WTC11 (cell line): ENCODE measurements around the gene STK17B. TPM values are rescaled to one million over a fixed set of nuclear protein-coding genes. Genes with fewer than 3 reads are reported as not detected.

Experiments used
- ATAC-seq: fragments of 200-7000 bp; cut with Tn5 transposase; 2 replicates; pipeline ENCODE4 v1.10.0; 2021; ENCODE audit warnings: mild to moderate bottlenecking, moderate library complexity
- Bru-seq: library from RNA; stranded (reverse); fragments of 400-500 nt; gene quantifications from one replicate; lab custom pipeline; 2021; lab: Mats Ljungman, UMichigan
- CTCF ChIA-PET: fragments of 300-600 bp; sonication (Branson Sonifier 250); formaldehyde crosslinking; loops from one replicate; lab custom pipeline; 2021; ENCODE audit warnings: antibody characterized with exemption; lab: Charles Lee
- POLR2A ChIA-PET: fragments of 350-600 bp; sonication (Branson Sonifier 250); formaldehyde crosslinking; loops from one replicate; lab custom pipeline; 2021; ENCODE audit warnings: antibody characterized with exemption; lab: Charles Lee
- DNase-seq: peaks from one replicate; pipeline ENCODE4 v3.0.0; 2021; ENCODE audit warnings: low spot score
- H3K27ac Mint-ChIP-seq: 2 replicates; pipeline ENCODE4 v1.8.0; 2021; ENCODE audit warnings: mixed read lengths
- H3K27me3 Mint-ChIP-seq: 2 replicates; pipeline ENCODE4 v1.8.0; 2021; ENCODE audit warnings: low read depth, mild to moderate bottlenecking, moderate library complexity, mixed read lengths
- H3K36me3 Mint-ChIP-seq: 2 replicates; pipeline ENCODE4 v1.8.0; 2021; ENCODE audit warnings: mixed read lengths
- H3K4me1 Mint-ChIP-seq: 2 replicates; pipeline ENCODE4 v1.8.0; 2022; ENCODE audit warnings: mixed read lengths
- H3K4me3 Mint-ChIP-seq: 2 replicates; pipeline ENCODE4 v1.8.0; 2021; ENCODE audit warnings: mild to moderate bottlenecking, moderate library complexity, mixed read lengths
- H3K9me3 Mint-ChIP-seq: 2 replicates; pipeline ENCODE4 v1.8.0; 2021; ENCODE audit warnings: mixed read lengths
- ATF3 ChIP-seq: sonication (generic); formaldehyde crosslinking; conservative IDR thresholded peaks from 2 replicates; pipeline ENCODE4 v1.8.1; 2022; ENCODE audit warnings: mild to moderate bottlenecking, missing genetic modification reagents
- CREM ChIP-seq: sonication (generic); formaldehyde crosslinking; IDR thresholded peaks from 2 replicates; pipeline ENCODE4 v1.8.1; 2022; ENCODE audit warnings: mild to moderate bottlenecking, missing genetic modification reagents, moderate library complexity
- FOXJ3 ChIP-seq: sonication (generic); formaldehyde crosslinking; IDR thresholded peaks from 2 replicates; pipeline ENCODE4 v1.9.0; 2021; ENCODE audit warnings: missing genetic modification reagents, mild to moderate bottlenecking, borderline replicate concordance
- FOXK1 ChIP-seq: sonication (generic); formaldehyde crosslinking; IDR thresholded peaks from 2 replicates; pipeline ENCODE4 v1.8.0; 2022; ENCODE audit warnings: mild to moderate bottlenecking, moderate library complexity, missing genetic modification reagents
- GTF2I ChIP-seq: fragments of 250-450 bp; sonication (Bioruptor Pico); conservative IDR thresholded peaks from 2 replicates; pipeline ENCODE4 v1.4.0; 2021; ENCODE audit warnings: mild to moderate bottlenecking
- MAX ChIP-seq: sonication (generic); formaldehyde crosslinking; IDR thresholded peaks from 2 replicates; pipeline ENCODE4 v1.8.0; 2022; ENCODE audit warnings: mild to moderate bottlenecking, missing genetic modification reagents
- MXD4 ChIP-seq: fragments of 250-450 bp; sonication (Bioruptor Pico); IDR thresholded peaks from 2 replicates; pipeline ENCODE4 v1.8.0; 2021; ENCODE audit warnings: mild to moderate bottlenecking, moderate library complexity, borderline replicate concordance
- MYBL2 ChIP-seq: sonication (generic); formaldehyde crosslinking; IDR thresholded peaks from 2 replicates; pipeline ENCODE4 v1.8.1; 2023; ENCODE audit warnings: mild to moderate bottlenecking, moderate library complexity, missing genetic modification reagents
- NFYB ChIP-seq: sonication (generic); formaldehyde crosslinking; conservative IDR thresholded peaks from 2 replicates; pipeline ENCODE4 v1.8.0; 2022; ENCODE audit warnings: low read depth, missing genetic modification reagents
- RELA ChIP-seq: sonication (generic); formaldehyde crosslinking; IDR thresholded peaks from 2 replicates; pipeline ENCODE4 v1.8.1; 2022; ENCODE audit warnings: missing genetic modification reagents, mild to moderate bottlenecking, borderline replicate concordance
- SOX15 ChIP-seq: fragments of 250-450 bp; sonication (Bioruptor Pico); IDR thresholded peaks from 2 replicates; pipeline ENCODE4 v1.9.0; 2021; ENCODE audit warnings: mild to moderate bottlenecking
- USF1 ChIP-seq: sonication (generic); formaldehyde crosslinking; IDR thresholded peaks from 2 replicates; pipeline ENCODE4 v1.8.0; 2022; ENCODE audit warnings: mild to moderate bottlenecking, missing genetic modification reagents
- ZBTB43 ChIP-seq: sonication (generic); formaldehyde crosslinking; IDR thresholded peaks from 2 replicates; pipeline ENCODE4 v1.8.1; 2023; ENCODE audit warnings: mild to moderate bottlenecking, missing genetic modification reagents
- long read RNA-seq, 3 experiments: library from RNA in 1 of 3; library from capped mRNA in 1 of 3; library from polyadenylated mRNA in 1 of 3; unstranded in 2 of 3; stranded (forward) in 1 of 3; transcript quantifications; one replicate each; pipeline ENCODE4 v2.0.0, GENCODE V29; 2021
- total RNA-seq: library from RNA; stranded (reverse); gene quantifications from 3 replicates; pipeline ENCODE4 v1.2.3, GENCODE V29; 2021
- TF ChIP-seq, protein P1 (sequence below): sonication (generic); formaldehyde crosslinking; IDR thresholded peaks from 2 replicates; pipeline ENCODE4 v1.8.0; 2023; ENCODE audit warnings: mild to moderate bottlenecking, missing genetic modification reagents
- TF ChIP-seq, protein P2 (sequence below): fragments of 250-450 bp; sonication (Bioruptor Pico); IDR thresholded peaks from 2 replicates; pipeline ENCODE4 v1.8.0; 2021; ENCODE audit warnings: mild to moderate bottlenecking
- TF ChIP-seq, protein P3 (sequence below): fragments of 250-450 bp; sonication (Bioruptor Pico); IDR thresholded peaks from 2 replicates; pipeline ENCODE4 v1.9.0; 2021; ENCODE audit warnings: moderate library complexity, mild to moderate bottlenecking, inconsistent platforms, borderline replicate concordance
- TF ChIP-seq, protein P4 (sequence below): sonication (generic); formaldehyde crosslinking; IDR thresholded peaks from 2 replicates; pipeline ENCODE4 v1.8.1; 2023; ENCODE audit warnings: mild to moderate bottlenecking, missing genetic modification reagents, borderline replicate concordance
- TF ChIP-seq, protein P5 (sequence below): sonication (generic); formaldehyde crosslinking; IDR thresholded peaks from 2 replicates; pipeline ENCODE4 v1.8.1; 2023; ENCODE audit warnings: mild to moderate bottlenecking, missing genetic modification reagents, moderate library complexity
- TF ChIP-seq, protein P6 (sequence below): sonication (generic); formaldehyde crosslinking; IDR thresholded peaks from 2 replicates; pipeline ENCODE4 v1.8.1; 2023; ENCODE audit warnings: mild to moderate bottlenecking, moderate library complexity, missing genetic modification reagents

STK17B gene
- total RNA-seq, result 11.2 to 11.8 TPM (median 11.7 TPM) in 3 replicates
- Bru-seq, nascent RNA, result percentile 86 among the genes with signal in this experiment
- long read RNA-seq, experiment 1, full-length matches to known transcripts, result 7 of 14 reads
- long read RNA-seq, experiment 1, partial matches to known transcripts, result 2 of 14 reads
- long read RNA-seq, experiment 1, other reads (novel, unspliced or antisense), result 5 of 14 reads
- long read RNA-seq, experiment 2, full-length matches to known transcripts, result 1 of 3 reads
- long read RNA-seq, experiment 2, partial matches to known transcripts, result 0 of 3 reads
- long read RNA-seq, experiment 2, other reads (novel, unspliced or antisense), result 2 of 3 reads
- long read RNA-seq, experiment 3, full-length matches to known transcripts, result 5 of 5 reads
- long read RNA-seq, experiment 3, partial matches to known transcripts, result 0 of 5 reads
- long read RNA-seq, experiment 3, other reads (novel, unspliced or antisense), result 0 of 5 reads

DNA sequence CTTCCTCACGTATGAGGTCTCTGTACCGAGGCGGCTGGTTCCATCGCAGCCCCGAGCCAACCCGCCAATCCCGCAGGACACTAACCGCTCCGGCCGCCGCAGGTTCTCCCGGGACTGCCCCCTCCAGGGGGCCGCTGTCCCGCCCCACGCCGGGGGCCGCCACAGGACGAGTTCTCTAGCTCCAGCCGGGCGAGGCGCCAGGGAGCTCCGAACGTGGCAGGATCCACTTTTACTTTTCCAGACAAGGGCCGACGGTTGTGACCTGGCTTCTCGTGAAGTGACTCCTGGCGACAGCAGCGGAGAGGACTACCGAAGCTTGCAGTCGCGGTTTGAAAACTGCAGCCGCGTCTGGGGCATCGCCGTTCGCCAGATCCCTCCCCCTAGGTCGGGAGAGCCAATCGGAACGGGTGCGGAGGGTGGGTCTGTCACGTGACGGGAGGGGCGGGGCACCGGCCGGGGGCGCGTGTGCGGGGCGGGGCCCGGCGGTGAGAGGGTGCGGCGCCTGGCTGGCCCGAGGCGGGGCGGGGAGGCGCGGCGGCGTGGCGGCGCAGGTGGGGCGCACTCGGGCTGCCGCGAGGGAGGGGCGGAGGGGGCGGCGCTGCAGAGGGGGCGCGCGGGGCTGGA is at the start of gene STK17B:
STK17B (minus strand) TSS at position 331 of the 624 bp plus-strand sequence. CDS start 8,195 bp downstream, outside the sequence.
- H3K9me3 Mint-ChIP-seq, result no peaks in the 10 kb centered on the region
- no peaks in the 10 kb centered on the region for H3K36me3 Mint-ChIP-seq
- DNase-seq (peak; percentile 94), ATAC-seq (peak; percentile 85)
- H3K4me1 Mint-ChIP-seq, result peaks cover 39% of the 10 kb centered on the region
- peak within 1 kb of the TSS; percentile 88 for H3K4me3 Mint-ChIP-seq
- H3K27me3 Mint-ChIP-seq, result peaks cover 20% of the 10 kb centered on the region
- ChIA-PET CTCF (interaction anchor here (1.3 to 2.6 kb wide), 2 partner anchors 93 to 94 kb away, joined by 3 to 11 read pairs; no protein-coding TSS in a partner anchor), POLR2A (no interaction called here)
- peak within 1 kb of the TSS; percentile 78; the same call in 1 of the 2 replicates for H3K27ac Mint-ChIP-seq
- TF ChIP-seq ZBTB43 (CRISPR knock-in tag) (no peak), MYBL2 (CRISPR knock-in tag) (peak; percentile 64; the same call in 1 of the 2 replicates), MAX (CRISPR knock-in tag) (no peak), MXD4 (CRISPR knock-in tag) (no peak), CREM (0 out of 2 replicates have a peak, but pooled peaks have one; percentile 61), FOXJ3 (no peak), NFYB (CRISPR knock-in tag) (peak; percentile 46; the same call in 1 of the 2 replicates), ATF3 (CRISPR knock-in tag) (no peak), RELA (CRISPR knock-in tag) (no peak), FOXK1 (CRISPR knock-in tag) (peak; percentile 57), GTF2I (CRISPR knock-in tag) (no peak), USF1 (CRISPR knock-in tag) (peak; percentile 71), SOX15 (CRISPR knock-in tag) (no peak)
- TF ChIP-seq, protein P1, sequence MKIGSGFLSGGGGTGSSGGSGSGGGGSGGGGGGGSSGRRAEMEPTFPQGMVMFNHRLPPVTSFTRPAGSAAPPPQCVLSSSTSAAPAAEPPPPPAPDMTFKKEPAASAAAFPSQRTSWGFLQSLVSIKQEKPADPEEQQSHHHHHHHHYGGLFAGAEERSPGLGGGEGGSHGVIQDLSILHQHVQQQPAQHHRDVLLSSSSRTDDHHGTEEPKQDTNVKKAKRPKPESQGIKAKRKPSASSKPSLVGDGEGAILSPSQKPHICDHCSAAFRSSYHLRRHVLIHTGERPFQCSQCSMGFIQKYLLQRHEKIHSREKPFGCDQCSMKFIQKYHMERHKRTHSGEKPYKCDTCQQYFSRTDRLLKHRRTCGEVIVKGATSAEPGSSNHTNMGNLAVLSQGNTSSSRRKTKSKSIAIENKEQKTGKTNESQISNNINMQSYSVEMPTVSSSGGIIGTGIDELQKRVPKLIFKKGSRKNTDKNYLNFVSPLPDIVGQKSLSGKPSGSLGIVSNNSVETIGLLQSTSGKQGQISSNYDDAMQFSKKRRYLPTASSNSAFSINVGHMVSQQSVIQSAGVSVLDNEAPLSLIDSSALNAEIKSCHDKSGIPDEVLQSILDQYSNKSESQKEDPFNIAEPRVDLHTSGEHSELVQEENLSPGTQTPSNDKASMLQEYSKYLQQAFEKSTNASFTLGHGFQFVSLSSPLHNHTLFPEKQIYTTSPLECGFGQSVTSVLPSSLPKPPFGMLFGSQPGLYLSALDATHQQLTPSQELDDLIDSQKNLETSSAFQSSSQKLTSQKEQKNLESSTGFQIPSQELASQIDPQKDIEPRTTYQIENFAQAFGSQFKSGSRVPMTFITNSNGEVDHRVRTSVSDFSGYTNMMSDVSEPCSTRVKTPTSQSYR (CRISPR knock-in tag), result no peak
- TF ChIP-seq, protein P2, sequence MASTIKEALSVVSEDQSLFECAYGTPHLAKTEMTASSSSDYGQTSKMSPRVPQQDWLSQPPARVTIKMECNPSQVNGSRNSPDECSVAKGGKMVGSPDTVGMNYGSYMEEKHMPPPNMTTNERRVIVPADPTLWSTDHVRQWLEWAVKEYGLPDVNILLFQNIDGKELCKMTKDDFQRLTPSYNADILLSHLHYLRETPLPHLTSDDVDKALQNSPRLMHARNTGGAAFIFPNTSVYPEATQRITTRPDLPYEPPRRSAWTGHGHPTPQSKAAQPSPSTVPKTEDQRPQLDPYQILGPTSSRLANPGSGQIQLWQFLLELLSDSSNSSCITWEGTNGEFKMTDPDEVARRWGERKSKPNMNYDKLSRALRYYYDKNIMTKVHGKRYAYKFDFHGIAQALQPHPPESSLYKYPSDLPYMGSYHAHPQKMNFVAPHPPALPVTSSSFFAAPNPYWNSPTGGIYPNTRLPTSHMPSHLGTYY (CRISPR knock-in tag), result no peak
- TF ChIP-seq, protein P3, sequence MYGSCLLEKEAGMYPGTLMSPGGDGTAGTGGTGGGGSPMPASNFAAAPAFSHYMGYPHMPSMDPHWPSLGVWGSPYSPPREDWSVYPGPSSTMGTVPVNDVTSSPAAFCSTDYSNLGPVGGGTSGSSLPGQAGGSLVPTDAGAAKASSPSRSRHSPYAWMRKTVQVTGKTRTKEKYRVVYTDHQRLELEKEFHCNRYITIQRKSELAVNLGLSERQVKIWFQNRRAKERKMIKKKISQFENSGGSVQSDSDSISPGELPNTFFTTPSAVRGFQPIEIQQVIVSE, result no peak
- TF ChIP-seq, protein P4, sequence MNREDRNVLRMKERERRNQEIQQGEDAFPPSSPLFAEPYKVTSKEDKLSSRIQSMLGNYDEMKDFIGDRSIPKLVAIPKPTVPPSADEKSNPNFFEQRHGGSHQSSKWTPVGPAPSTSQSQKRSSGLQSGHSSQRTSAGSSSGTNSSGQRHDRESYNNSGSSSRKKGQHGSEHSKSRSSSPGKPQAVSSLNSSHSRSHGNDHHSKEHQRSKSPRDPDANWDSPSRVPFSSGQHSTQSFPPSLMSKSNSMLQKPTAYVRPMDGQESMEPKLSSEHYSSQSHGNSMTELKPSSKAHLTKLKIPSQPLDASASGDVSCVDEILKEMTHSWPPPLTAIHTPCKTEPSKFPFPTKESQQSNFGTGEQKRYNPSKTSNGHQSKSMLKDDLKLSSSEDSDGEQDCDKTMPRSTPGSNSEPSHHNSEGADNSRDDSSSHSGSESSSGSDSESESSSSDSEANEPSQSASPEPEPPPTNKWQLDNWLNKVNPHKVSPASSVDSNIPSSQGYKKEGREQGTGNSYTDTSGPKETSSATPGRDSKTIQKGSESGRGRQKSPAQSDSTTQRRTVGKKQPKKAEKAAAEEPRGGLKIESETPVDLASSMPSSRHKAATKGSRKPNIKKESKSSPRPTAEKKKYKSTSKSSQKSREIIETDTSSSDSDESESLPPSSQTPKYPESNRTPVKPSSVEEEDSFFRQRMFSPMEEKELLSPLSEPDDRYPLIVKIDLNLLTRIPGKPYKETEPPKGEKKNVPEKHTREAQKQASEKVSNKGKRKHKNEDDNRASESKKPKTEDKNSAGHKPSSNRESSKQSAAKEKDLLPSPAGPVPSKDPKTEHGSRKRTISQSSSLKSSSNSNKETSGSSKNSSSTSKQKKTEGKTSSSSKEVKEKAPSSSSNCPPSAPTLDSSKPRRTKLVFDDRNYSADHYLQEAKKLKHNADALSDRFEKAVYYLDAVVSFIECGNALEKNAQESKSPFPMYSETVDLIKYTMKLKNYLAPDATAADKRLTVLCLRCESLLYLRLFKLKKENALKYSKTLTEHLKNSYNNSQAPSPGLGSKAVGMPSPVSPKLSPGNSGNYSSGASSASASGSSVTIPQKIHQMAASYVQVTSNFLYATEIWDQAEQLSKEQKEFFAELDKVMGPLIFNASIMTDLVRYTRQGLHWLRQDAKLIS (CRISPR knock-in tag), result no peak
- TF ChIP-seq, protein P5, sequence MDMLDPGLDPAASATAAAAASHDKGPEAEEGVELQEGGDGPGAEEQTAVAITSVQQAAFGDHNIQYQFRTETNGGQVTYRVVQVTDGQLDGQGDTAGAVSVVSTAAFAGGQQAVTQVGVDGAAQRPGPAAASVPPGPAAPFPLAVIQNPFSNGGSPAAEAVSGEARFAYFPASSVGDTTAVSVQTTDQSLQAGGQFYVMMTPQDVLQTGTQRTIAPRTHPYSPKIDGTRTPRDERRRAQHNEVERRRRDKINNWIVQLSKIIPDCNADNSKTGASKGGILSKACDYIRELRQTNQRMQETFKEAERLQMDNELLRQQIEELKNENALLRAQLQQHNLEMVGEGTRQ, result peak; percentile 95
- TF ChIP-seq, protein P6, sequence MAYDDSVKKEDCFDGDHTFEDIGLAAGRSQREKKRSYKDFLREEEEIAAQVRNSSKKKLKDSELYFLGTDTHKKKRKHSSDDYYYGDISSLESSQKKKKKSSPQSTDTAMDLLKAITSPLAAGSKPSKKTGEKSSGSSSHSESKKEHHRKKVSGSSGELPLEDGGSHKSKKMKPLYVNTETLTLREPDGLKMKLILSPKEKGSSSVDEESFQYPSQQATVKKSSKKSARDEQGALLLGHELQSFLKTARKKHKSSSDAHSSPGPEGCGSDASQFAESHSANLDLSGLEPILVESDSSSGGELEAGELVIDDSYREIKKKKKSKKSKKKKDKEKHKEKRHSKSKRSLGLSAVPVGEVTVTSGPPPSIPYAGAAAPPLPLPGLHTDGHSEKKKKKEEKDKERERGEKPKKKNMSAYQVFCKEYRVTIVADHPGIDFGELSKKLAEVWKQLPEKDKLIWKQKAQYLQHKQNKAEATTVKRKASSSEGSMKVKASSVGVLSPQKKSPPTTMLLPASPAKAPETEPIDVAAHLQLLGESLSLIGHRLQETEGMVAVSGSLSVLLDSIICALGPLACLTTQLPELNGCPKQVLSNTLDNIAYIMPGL (CRISPR knock-in tag), result peak; percentile 75; the same call in 1 of the 2 replicates
